IPS-15b (cell line): Measurements from ENCODE around the gene CUX1.
"Not testable (repeated sequence)": the region's sequence is repeated elsewhere in the genome, so short reads cannot be mapped to it uniquely, and the experiment has no call there.

Experiments used
- H3K27me3 ChIP-seq: one replicate; pipeline ENCODE4 v1.6.1; 2013; ENCODE audit warnings: low read length; ENCODE audit not compliant: control insufficient read depth, insufficient read depth
- H3K36me3 ChIP-seq: one replicate; pipeline ENCODE4 v1.6.1; 2013; ENCODE audit warnings: low read length; ENCODE audit not compliant: control insufficient read depth, insufficient read depth
- H3K4me1 ChIP-seq: one replicate; pipeline ENCODE4 v1.6.1; 2013; ENCODE audit warnings: mild to moderate bottlenecking, low read length; ENCODE audit not compliant: control insufficient read depth, insufficient read depth
- H3K4me3 ChIP-seq: one replicate; pipeline ENCODE4 v1.5.1; 2013; ENCODE audit warnings: low read depth, low read length
- H3K9ac ChIP-seq: one replicate; pipeline ENCODE4 v1.6.1; 2013; ENCODE audit warnings: low read depth, mild to moderate bottlenecking, low read length
- H3K9me3 ChIP-seq: one replicate; pipeline ENCODE4 v1.6.1; 2013; ENCODE audit warnings: mild to moderate bottlenecking, low read length; ENCODE audit not compliant: control insufficient read depth, insufficient read depth

The CUX1 gene

DNA sequence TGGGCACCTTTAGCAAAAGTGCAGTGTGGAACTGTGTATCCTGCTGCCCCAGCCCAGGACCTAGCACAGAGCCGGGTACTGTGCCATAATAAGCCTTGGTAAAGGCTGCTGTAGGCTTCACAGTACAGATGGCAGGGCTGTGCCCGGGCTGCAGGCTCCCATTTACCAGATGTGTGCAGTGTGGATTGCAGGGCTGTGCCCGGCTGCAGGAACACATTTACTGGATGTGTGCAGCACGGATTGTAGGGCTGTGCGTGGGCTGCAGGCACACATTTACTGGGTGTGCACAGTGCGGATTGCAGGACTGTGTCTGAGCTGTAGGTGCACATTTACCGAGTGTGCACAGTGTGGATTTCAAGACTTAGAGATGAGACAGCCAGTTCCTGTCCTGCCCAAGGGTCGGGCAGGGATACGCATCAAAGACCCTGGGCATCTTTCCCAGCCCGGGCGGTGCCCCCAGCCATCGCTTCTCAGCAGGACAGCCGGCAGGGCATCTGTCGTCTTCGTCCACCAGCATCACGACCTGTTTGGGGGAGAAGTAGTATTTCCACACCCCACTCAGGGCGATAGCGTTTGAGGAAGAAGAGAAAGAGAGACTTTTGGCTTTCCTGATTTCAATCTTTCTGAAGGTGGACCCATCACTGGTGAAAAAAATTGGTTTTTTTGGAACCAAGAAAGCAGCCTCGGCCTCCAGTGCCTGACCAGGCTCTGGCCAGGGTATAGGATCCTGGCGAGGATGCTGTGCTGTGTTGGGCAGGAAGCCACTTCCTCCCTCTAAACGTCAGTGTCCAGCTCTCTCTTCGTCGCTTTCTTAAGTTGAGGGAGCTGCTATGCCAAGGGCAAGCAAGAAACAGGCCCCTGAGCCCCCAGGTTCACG is 180.8 kb downstream of the CUX1 start:
- no peaks in the 10 kb centered on the region for H3K9me3 ChIP-seq
- no peak overlapping the region for H3K4me3 ChIP-seq
- H3K36me3 ChIP-seq, result no peaks in the 10 kb centered on the region
- H3K9ac ChIP-seq, result no peak overlapping the region
- H3K27me3 ChIP-seq, result no peaks in the 10 kb centered on the region
- H3K4me1 ChIP-seq, result peaks cover 2% of the 10 kb centered on the region

DNA sequence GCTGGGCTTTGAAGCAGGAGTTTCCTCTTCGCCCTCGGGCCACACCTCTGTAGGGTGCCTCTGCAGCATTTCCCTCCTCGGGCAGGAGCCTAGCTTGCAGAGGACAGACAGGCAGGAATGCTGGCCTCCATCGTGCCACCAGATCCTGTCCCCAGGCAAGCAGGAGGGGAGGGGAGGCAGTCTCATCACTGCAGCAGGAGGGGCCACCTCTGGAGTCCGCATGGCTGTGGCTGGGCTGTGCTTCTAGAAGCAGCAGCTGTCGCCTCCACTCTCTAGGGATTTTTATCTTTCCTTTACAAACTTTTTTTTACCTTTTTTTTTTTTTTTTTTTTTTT is 181.4 kb downstream of the CUX1 start:
- Histone ChIP-seq H3K9ac (no peak overlapping the region), H3K4me3 (no peak overlapping the region), H3K4me1 (peaks cover 2% of the 10 kb centered on the region), H3K27me3 (no peaks in the 10 kb centered on the region), H3K9me3 (no peaks in the 10 kb centered on the region), H3K36me3 (no peaks in the 10 kb centered on the region)

DNA sequence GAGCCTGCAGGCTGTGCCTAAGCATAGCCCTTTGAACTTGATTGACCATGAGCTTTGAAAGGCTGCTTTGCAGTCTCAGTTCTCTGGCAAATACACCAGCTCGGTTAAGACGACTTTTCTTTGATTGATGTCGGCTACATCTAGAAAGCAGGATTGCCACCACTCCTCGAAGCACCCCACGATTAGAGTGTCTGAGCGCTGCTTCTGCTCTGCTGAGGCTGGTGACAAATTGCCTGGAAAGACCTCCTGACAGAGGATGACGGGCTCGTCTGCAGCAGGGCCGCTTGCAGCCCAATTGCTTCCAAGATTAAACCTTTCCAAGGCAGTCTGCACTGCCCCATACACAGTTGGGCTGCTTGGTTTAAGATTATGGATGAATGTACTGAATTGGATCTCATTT is 182.0 kb downstream of the CUX1 start:
- no peak overlapping the region for H3K9ac ChIP-seq

DNA sequence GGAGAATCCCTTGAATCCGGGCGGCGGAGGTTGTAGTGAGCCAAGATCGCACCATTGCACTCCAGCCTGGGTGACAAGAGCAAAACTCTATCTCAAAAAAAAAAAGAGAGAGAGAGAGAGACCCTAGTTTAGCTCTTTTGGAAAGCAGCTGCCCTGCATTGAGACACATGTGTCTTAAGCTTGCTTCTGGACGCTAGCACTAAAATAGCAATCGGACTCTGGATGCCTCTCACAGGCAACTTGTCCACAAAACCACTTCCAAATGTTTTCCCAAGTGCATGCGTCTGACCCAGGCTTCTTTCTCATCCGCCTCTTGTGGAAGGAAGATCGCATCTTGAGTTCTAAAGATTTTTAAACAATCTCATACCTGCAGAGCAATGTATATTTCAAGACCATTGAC is 182.7 kb downstream of the CUX1 start:
- no peak overlapping the region for H3K4me3 ChIP-seq
- no peaks in the 10 kb centered on the region for H3K27me3 ChIP-seq
- H3K9ac ChIP-seq, result no peak overlapping the region
- H3K36me3 ChIP-seq, result no peaks in the 10 kb centered on the region
- no peaks in the 10 kb centered on the region for H3K9me3 ChIP-seq
- H3K4me1 ChIP-seq, result peaks cover 2% of the 10 kb centered on the region

More for the DNA sequence above, 182.0 kb downstream of the CUX1 start:
- H3K9me3 ChIP-seq, result no peaks in the 10 kb centered on the region
- H3K36me3 ChIP-seq, result no peaks in the 10 kb centered on the region
- no peaks in the 10 kb centered on the region for H3K27me3 ChIP-seq
- no peak overlapping the region for H3K4me3 ChIP-seq
- peaks cover 2% of the 10 kb centered on the region for H3K4me1 ChIP-seq

DNA sequence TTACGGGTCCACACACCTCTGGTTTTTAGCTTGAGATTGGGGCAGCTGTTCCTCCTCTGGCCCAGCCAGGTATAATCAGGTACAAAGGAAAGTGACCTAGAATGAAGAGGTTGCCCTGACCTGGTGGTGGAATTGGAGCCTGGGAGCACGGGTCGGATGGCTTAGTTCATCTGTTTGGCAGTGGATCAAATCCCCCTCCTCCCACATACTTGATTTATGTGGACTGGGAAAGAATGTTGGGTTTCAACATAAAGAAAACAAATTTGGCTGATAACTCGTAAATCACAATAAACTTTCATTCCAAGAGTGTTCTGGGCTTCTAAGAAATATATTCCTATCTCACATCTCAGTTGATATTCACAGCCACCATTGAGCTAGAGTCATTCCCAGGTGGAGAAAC is 186.8 kb downstream of the CUX1 start:
- H3K27me3 ChIP-seq, result no peaks in the 10 kb centered on the region
- H3K9ac ChIP-seq, result no peak overlapping the region
- no peaks in the 10 kb centered on the region for H3K4me1 ChIP-seq
- H3K9me3 ChIP-seq, result no peaks in the 10 kb centered on the region
- no peak overlapping the region for H3K4me3 ChIP-seq
- no peaks in the 10 kb centered on the region for H3K36me3 ChIP-seq

DNA sequence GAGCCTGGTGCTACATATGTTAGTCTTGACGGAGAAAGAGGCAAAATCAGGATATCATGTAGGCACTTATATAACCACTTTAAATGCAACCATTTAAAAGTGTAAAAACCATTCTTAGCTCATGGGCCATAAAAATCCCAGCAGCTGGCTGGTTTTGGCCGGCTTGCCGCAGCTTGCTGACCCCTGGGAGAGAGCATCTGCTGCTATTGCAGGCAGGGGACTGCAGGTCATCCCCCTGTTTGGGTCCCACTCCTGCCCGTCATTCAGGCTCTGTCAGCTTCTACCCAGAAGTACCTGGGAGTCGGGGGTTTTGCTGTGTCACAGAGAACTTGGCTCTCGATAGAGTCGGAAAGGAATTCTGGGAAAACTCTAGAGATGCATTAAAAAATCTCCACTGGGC is 187.4 kb downstream of the CUX1 start:
- H3K9me3 ChIP-seq, result no peaks in the 10 kb centered on the region
- no peaks in the 10 kb centered on the region for H3K4me1 ChIP-seq

DNA sequence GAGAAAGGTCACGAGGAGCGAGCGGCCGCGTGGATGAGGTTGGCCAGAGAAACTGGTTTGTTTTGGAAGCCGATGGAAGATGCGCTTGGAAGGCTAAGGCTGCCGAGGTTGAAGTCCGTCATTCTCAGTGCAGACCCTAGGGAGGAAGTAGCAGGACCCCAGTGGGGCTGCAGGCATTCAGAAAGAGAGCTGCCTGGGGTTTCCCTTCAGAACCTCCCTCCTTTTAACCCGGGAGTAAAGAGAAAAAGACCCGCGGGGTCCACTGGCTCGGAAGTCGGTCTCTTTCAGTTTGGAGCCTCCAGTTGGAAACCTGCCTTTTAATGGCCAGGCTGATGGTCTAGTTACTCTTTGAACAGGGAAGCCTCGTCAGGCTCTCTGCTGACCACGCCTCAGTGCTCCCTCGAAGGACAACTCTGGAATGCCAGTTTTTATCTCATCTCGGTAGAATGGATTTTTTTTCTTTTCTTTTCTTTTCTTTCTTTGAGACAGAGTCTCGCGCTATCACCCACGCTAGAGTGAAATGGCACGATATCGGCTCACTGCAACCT is 188.6 kb downstream of the CUX1 start:
- H3K9me3 ChIP-seq, result no peaks in the 10 kb centered on the region
- no peaks in the 10 kb centered on the region for H3K36me3 ChIP-seq
- no peak overlapping the region for H3K4me3 ChIP-seq
- H3K27me3 ChIP-seq, result no peaks in the 10 kb centered on the region
- no peak overlapping the region for H3K9ac ChIP-seq
- H3K4me1 ChIP-seq, result no peaks in the 10 kb centered on the region

More for the DNA sequence above, 187.4 kb downstream of the CUX1 start:
- Histone ChIP-seq H3K9ac (no peak overlapping the region), H3K36me3 (no peaks in the 10 kb centered on the region), H3K4me3 (no peak overlapping the region), H3K27me3 (no peaks in the 10 kb centered on the region)

DNA sequence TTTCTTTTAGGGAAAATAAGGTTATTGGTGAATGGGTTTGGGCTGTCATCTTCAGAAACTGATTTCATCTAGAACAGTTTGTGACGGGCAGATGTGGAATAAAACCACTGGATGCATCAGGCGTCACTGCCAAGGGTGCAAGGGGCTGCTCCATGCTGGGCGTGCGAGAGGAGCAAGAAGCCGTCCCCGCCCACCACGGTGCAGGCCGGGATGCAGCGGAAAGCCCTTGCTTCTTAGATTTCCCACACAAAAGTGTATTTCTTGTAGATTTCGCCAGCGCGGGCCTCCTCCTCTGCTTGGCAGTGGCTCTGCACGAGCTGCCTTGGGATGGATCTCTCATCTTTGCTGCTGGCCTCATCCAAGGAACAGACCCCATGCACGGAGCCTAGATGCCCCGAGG is 189.3 kb downstream of the CUX1 start:
- Histone ChIP-seq H3K9me3 (no peaks in the 10 kb centered on the region), H3K27me3 (no peaks in the 10 kb centered on the region), H3K4me1 (no peaks in the 10 kb centered on the region), H3K4me3 (no peak overlapping the region), H3K36me3 (no peaks in the 10 kb centered on the region), H3K9ac (no peak overlapping the region)

DNA sequence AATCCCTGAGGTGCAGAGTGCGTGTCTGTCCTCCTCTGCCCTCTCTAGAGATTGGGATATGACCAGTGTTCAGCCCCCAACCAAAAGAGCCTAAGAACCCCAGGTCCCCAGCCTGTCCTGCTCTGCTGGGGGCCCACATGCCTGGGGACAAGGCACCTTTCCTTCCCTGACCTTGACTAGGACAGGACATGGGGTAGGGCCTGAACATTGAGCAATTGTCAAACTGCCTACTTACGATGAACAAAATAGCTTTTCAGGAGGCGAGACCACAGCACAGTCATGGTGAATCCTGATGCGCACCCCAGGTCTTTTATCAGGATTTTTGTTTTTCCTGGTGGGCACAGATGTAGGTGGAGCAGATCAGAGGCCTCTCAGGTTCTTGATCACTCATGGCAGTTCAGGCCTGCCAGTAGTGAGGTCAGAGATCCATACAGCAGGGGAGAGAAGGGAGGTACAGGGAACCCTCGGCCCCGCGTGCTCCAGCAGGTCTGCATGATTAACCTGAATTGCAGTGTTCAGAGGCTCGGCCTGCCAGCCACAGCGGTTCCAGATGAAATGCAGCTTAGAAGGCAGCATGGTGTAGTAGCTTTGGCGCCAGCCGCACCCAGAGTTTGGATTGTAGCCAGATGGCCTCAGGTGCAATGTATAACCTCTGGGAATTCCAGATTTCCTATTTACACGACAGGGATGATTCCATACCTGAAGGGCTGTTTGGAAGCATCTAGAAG is 191.3 kb downstream of the CUX1 start:
- H3K36me3 ChIP-seq, result no peaks in the 10 kb centered on the region
- H3K9ac ChIP-seq, result no peak overlapping the region
- no peaks in the 10 kb centered on the region for H3K4me1 ChIP-seq
- no peaks in the 10 kb centered on the region for H3K27me3 ChIP-seq
- H3K9me3 ChIP-seq, result no peaks in the 10 kb centered on the region
- H3K4me3 ChIP-seq, result no peak overlapping the region

DNA sequence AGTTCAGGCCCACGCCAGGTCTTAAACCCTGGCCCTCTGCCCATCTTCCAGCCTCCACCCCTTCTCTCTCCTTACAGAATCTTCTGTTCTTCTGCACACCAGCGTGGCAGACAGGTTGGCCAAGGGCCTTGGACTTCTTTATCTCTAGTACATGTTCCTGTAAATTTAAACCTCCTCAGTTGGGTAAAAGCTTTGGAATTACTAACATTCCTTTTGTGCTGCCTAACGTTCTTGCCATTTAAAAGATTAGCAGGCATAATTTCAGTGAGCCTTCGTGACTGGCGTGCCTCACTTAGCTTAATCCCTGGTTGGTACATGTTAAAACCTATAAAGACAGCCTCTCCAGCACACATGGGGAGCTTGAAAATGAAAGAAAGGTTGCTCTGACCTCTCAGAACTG is 192.2 kb downstream of the CUX1 start:
- Histone ChIP-seq H3K9ac (no peak overlapping the region), H3K36me3 (no peaks in the 10 kb centered on the region), H3K9me3 (no peaks in the 10 kb centered on the region), H3K27me3 (no peaks in the 10 kb centered on the region), H3K4me1 (no peaks in the 10 kb centered on the region), H3K4me3 (no peak overlapping the region)

DNA sequence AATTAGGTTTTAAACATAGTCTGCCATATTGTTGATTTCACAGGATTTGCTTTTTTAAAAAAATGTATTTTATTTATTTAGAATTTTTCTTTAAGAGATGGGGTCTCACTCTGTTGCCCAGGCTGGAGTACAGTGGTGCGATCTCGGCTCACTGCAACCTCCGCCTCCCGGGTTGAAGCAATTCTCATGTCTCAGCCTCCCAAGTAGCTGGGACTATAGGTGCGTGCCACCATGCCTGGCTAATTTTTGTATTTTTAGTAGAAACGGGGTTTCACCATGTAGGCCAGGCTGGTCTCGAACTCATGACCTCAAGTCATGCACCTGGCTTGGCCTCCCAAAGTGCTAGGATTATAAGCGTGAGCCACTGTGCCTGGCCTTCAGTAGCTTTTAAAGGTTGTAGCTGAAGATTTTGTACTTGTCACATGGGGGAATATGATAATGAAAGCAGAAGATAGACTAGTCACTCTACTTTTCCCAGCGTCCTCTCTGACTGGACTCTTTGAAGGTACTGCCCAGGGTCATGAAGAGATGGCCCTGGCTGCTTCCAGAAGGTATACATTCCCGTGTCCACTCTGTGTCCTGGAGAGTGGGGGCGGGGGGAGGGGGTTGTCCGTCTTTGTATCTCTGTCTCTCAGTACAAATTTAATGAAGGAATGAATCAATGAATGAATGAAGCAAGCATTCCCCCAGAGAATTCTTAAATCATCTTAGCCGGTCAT is 194.8 kb downstream of the CUX1 start:
- not testable (repeated sequence) for H3K4me1 ChIP-seq, H3K4me3 ChIP-seq, H3K9me3 ChIP-seq, H3K36me3 ChIP-seq, H3K27me3 ChIP-seq, H3K9ac ChIP-seq
